IMR-90 (cell line): ENCODE measurements around the gene DPYSL5. TPM values are rescaled to one million over a fixed set of nuclear protein-coding genes. Genes with fewer than 3 reads are reported as not detected.

ENCODE experiments used
- ATAC-seq: fragments of 200-7000 bp; cut with Tn5 transposase; 2 replicates; pipeline ENCODE4 v1.9.1; 2020; ENCODE audit warnings: low read depth, mild to moderate bottlenecking, moderate library complexity
- BruUV-seq: library from RNA; stranded (reverse); fragments of 400-500 nt; replicated peaks from 2 replicates; lab custom pipeline; 2021; lab: Mats Ljungman, UMichigan
- CTCF ChIA-PET: fragments of 300-600 bp; formaldehyde crosslinking; extraction: SDS; loops from one replicate; lab custom pipeline; 2021; ENCODE audit warnings: antibody characterized with exemption; lab: Yijun Ruan, JAX
- POLR2A ChIA-PET: fragments of 300-600 bp; sonication (Branson Sonifier 250); formaldehyde crosslinking; loops from one replicate; lab custom pipeline; 2022; ENCODE audit warnings: antibody characterized with exemption; ENCODE audit not compliant: unreplicated experiment; lab: Charles Lee
- DNase-seq: peaks from one replicate; pipeline ENCODE4 v3.0.0; 2013
- H2AFZ ChIP-seq: replicated peaks from 2 replicates; pipeline ENCODE3; 2013; ENCODE audit warnings: low read length, mild to moderate bottlenecking; ENCODE audit not compliant: poor library complexity
- H2AK5ac ChIP-seq: 2 replicates; pipeline ENCODE4 v1.6.1; 2013; ENCODE audit warnings: low read depth, low read length, inconsistent platforms
- H2AK9ac ChIP-seq: replicated peaks from 2 replicates; pipeline ENCODE3; 2013; ENCODE audit warnings: mild to moderate bottlenecking, low read depth, low read length, moderate library complexity; ENCODE audit not compliant: poor library complexity
- H2BK120ac ChIP-seq: 2 replicates; pipeline ENCODE4 v1.6.1; 2013; ENCODE audit warnings: low read depth, low read length, inconsistent platforms
- H2BK15ac ChIP-seq: 3 replicates; pipeline ENCODE4 v1.6.1; 2013; ENCODE audit warnings: low read depth, low read length, inconsistent platforms
- H2BK20ac ChIP-seq: 2 replicates; pipeline ENCODE4 v1.6.1; 2013; ENCODE audit warnings: low read depth, mild to moderate bottlenecking, inconsistent platforms, low read length, moderate library complexity
- H2BK5ac ChIP-seq: 2 replicates; pipeline ENCODE4 v1.6.1; 2013; ENCODE audit warnings: mild to moderate bottlenecking, low read depth, low read length, inconsistent platforms; ENCODE audit not compliant: poor library complexity, severe bottlenecking
- H3K14ac ChIP-seq: replicated peaks from 2 replicates; pipeline ENCODE4 v1.6.1; 2013; ENCODE audit warnings: low read depth, low read length, inconsistent platforms
- H3K18ac ChIP-seq: 2 replicates; pipeline ENCODE4 v1.6.1; 2013; ENCODE audit warnings: low read depth, low read length, control low read depth
- H3K23ac ChIP-seq: 2 replicates; pipeline ENCODE4 v1.6.1; 2013; ENCODE audit warnings: low read depth, low read length, inconsistent platforms
- H3K27ac ChIP-seq: 2 replicates; pipeline ENCODE4 v1.5.1; 2013; ENCODE audit warnings: mild to moderate bottlenecking, control low read depth, low read length; ENCODE audit not compliant: insufficient read depth
- H3K27me3 ChIP-seq: 2 replicates; pipeline ENCODE4 v1.6.1; 2013; ENCODE audit warnings: low read length; ENCODE audit not compliant: control insufficient read depth, insufficient read depth
- H3K36me3 ChIP-seq: 2 replicates; pipeline ENCODE4 v1.6.1; 2013; ENCODE audit warnings: low read length, mixed read lengths; ENCODE audit not compliant: control insufficient read depth, insufficient read depth
- H3K4ac ChIP-seq: 2 replicates; pipeline ENCODE4 v1.6.1; 2013; ENCODE audit warnings: low read depth, low read length, inconsistent platforms
- H3K4me1 ChIP-seq: 2 replicates; pipeline ENCODE4 v1.6.1; 2013; ENCODE audit warnings: low read length, mixed read lengths; ENCODE audit not compliant: control insufficient read depth, insufficient read depth
- H3K4me2 ChIP-seq: 2 replicates; pipeline ENCODE4 v1.6.1; 2013; ENCODE audit warnings: low read depth, mild to moderate bottlenecking, control low read depth, low read length, moderate library complexity
- H3K4me3 ChIP-seq: 2 replicates; pipeline ENCODE4 v1.5.1; 2013; ENCODE audit warnings: low read depth, mild to moderate bottlenecking, control low read depth, low read length, moderate library complexity; ENCODE audit not compliant: insufficient read depth
- H3K56ac ChIP-seq: 2 replicates; pipeline ENCODE4 v1.6.1; 2013; ENCODE audit warnings: low read length, inconsistent platforms; ENCODE audit not compliant: insufficient read depth; ENCODE audit errors: extremely low read depth
- H3K79me1 ChIP-seq, 2 experiments: 2 replicates each; pipeline ENCODE4 v1.6.1; 2013; ENCODE audit warnings: low read length in 2 of 2, inconsistent platforms in 1 of 2, low read depth in 1 of 2
- H3K9ac ChIP-seq: 2 replicates; pipeline ENCODE4 v1.6.1; 2013; ENCODE audit warnings: low read depth, low read length, control low read depth
- H3K9me1 ChIP-seq: 2 replicates; pipeline ENCODE4 v1.6.1; 2013; ENCODE audit warnings: low read length, inconsistent platforms; ENCODE audit not compliant: insufficient read depth
- H3K9me3 ChIP-seq: 2 replicates; pipeline ENCODE4 v1.6.1; 2013; ENCODE audit warnings: low read length; ENCODE audit not compliant: control insufficient read depth, insufficient read depth
- H4K20me1 ChIP-seq: 2 replicates; pipeline ENCODE4 v1.6.1; 2013; ENCODE audit warnings: low read length, inconsistent platforms; ENCODE audit not compliant: insufficient read depth
- H4K5ac ChIP-seq: 2 replicates; pipeline ENCODE4 v1.6.1; 2013; ENCODE audit warnings: mild to moderate bottlenecking, low read depth, low read length, control low read depth
- H4K8ac ChIP-seq, 2 experiments: 2 replicates each; pipeline ENCODE4 v1.6.1; 2013; ENCODE audit warnings: low read depth in 2 of 2, low read length in 2 of 2, control low read depth in 1 of 2, inconsistent platforms in 1 of 2
- H4K91ac ChIP-seq: 2 replicates; pipeline ENCODE4 v1.6.1; 2013; ENCODE audit warnings: low read depth, low read length, inconsistent platforms; ENCODE audit not compliant: insufficient read depth
- BHLHE40 ChIP-seq: fragments of 150-350 bp; IDR thresholded peaks from 2 replicates; pipeline ENCODE4 v1.6.1; 2016; ENCODE audit warnings: mild to moderate bottlenecking, low read depth, low read length
- CEBPB ChIP-seq: IDR thresholded peaks from 2 replicates; pipeline ENCODE4 v1.6.1; 2012; ENCODE audit warnings: low read depth, low read length, improper control_type of control experiment
- CHD1 ChIP-seq: IDR thresholded peaks from 2 replicates; pipeline ENCODE4 v1.6.1; 2012; ENCODE audit warnings: low read depth, low read length, improper control_type of control experiment
- ELK1 ChIP-seq: fragments of 150-350 bp; IDR thresholded peaks from 2 replicates; pipeline ENCODE4 v1.6.1; 2016; ENCODE audit warnings: low read depth, mild to moderate bottlenecking, low read length, moderate library complexity, borderline replicate concordance
- FOS ChIP-seq: fragments of 150-350 bp; IDR thresholded peaks from 2 replicates; pipeline ENCODE4 v1.6.1; 2016; ENCODE audit warnings: low read depth, low read length
- MAFK ChIP-seq: IDR thresholded peaks from 2 replicates; pipeline ENCODE4 v1.6.1; 2012; ENCODE audit warnings: low read depth, low read length, improper control_type of control experiment
- MAZ ChIP-seq: IDR thresholded peaks from 2 replicates; pipeline ENCODE4 v1.6.1; 2012; ENCODE audit warnings: low read depth, mild to moderate bottlenecking, low read length, improper control_type of control experiment, moderate library complexity, borderline replicate concordance
- MXI1 ChIP-seq: IDR thresholded peaks from 2 replicates; pipeline ENCODE4 v1.6.1; 2012; ENCODE audit warnings: low read depth, mild to moderate bottlenecking, low read length, moderate library complexity, borderline replicate concordance
- NFE2L2 ChIP-seq: fragments of 150-350 bp; IDR thresholded peaks from 2 replicates; pipeline ENCODE4 v1.6.1; 2016; ENCODE audit warnings: low read depth, mild to moderate bottlenecking, low read length
- POLR2A ChIP-seq: IDR thresholded peaks from 2 replicates; pipeline ENCODE4 v1.6.1; 2012; ENCODE audit warnings: mild to moderate bottlenecking, low read depth, low read length
- RAD21 ChIP-seq: IDR thresholded peaks from 2 replicates; pipeline ENCODE4 v1.6.1; 2012; ENCODE audit warnings: low read length, improper control_type of control experiment
- RCOR1 ChIP-seq: IDR thresholded peaks from 2 replicates; pipeline ENCODE4 v1.6.1; 2012; ENCODE audit warnings: mild to moderate bottlenecking, low read length, improper control_type of control experiment; ENCODE audit not compliant: insufficient replicate concordance
- RFX5 ChIP-seq: IDR thresholded peaks from 2 replicates; pipeline ENCODE4 v1.8.0; 2012; ENCODE audit warnings: low read depth, mild to moderate bottlenecking, low read length, moderate library complexity
- SMC3 ChIP-seq: fragments of 150-350 bp; IDR thresholded peaks from 2 replicates; pipeline ENCODE4 v1.6.1; 2016; ENCODE audit warnings: low read depth, mild to moderate bottlenecking, antibody characterized with exemption, low read length, moderate library complexity
- USF2 ChIP-seq: fragments of 150-350 bp; IDR thresholded peaks from 2 replicates; pipeline ENCODE4 v1.6.1; 2017; ENCODE audit warnings: mild to moderate bottlenecking, antibody characterized with exemption, low read length, low read depth
- WGBS, 2 experiments: methylation state at CpG; one replicate each; pipeline versions ENCODE4 v1.1.5 to v1.1.7; 2013; ENCODE audit warnings: missing lambda C conversion rate in 2 of 2; ENCODE audit not compliant: insufficient read length in 1 of 2; ENCODE audit errors: extremely low coverage in 2 of 2; 5-methylcytosine and 5-hydroxymethylcytosine counted together
- dilution Hi-C: fragments of 300-500 bp; cut with HindIII; formaldehyde crosslinking; loops from one replicate; pipeline ENCODE4 v1.14.3; 2018; ENCODE audit warnings: low sequenced_read_pairs; ENCODE audit not compliant: unreplicated experiment
- in situ Hi-C: fragments of 300-500 bp; cut with MboI; formaldehyde crosslinking; loops from 3 replicates; pipeline ENCODE4 v1.14.3; 2019; ENCODE audit warnings: low sequenced_read_pairs, inconsistent platforms, mixed read lengths
- intact Hi-C: fragments of 100-400 bp; cut with micrococcal nuclease; formaldehyde crosslinking; loops from 2 replicates; pipeline ENCODE4 v1.10.0; 2022
- polyA plus RNA-seq, 3 experiments: library from polyadenylated mRNA; depleted of rRNA; stranded (reverse); fragments of >200 nt; gene quantifications; 2 replicates each; pipeline ENCODE4 v1.2.3, GENCODE V29; 2012; ENCODE audit warnings: low replicate concordance in 1 of 3
- total RNA-seq: library from RNA; depleted of rRNA; stranded (reverse); fragments of >200 nt; gene quantifications from 2 replicates; pipeline ENCODE4 v1.2.3, GENCODE V29; 2012
- TF ChIP-seq, protein P1 (sequence below): conservative IDR thresholded peaks from 2 replicates; pipeline ENCODE4 v1.5.1; 2012; ENCODE audit warnings: mild to moderate bottlenecking, low read depth, low read length, improper control_type of control experiment

The DPYSL5 gene
- total and polyA plus RNA-seq, 2 of the 4 experiments (the other 2 are of a cell fraction), result not detected

DNA sequence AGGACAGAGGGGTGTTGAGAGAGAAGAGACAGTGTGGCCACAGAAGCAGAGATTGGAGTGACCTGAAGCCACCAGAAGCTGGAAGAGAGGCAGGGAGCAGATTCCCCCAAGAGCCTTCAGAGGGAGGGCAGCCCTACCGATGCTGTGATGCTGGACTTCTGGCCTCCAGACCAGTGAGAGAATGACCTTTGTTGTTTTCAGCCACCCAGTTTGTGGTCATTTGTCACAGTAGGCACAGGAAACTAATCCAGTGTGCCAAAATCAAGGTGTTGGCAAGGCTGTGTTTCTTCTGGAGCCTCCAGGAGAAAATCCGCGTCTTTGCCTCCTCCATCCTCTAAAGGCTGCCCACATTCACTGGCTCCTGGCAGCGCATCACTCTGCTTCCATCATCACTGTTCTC is 137.9 kb downstream of the DPYSL5 start:
- WGBS, 2 experiments, result 70% methylated on average over 1 of the region's 4 CpGs; no CpG with 5 or more reads in 1 of the 2 experiments
- no peak overlapping the region for H3K4me2 ChIP-seq
- POLR2A ChIA-PET, result no interaction called here
- peaks cover 0 to 4% of the 10 kb centered on the region in 2 experiments; a peak in 1 of 4 replicates for H3K79me1 ChIP-seq
- H3K36me3 ChIP-seq, result no peaks in the 10 kb centered on the region
- H3K4ac ChIP-seq, result no peak overlapping the region
- H3K56ac ChIP-seq, result no peak overlapping the region
- CTCF ChIA-PET, result no interaction called here
- peaks cover 14% of the 10 kb centered on the region; the same call in 1 of the 2 replicates for H4K20me1 ChIP-seq
- H2AFZ ChIP-seq, result no peak overlapping the region
- no peak overlapping the region for H2BK20ac ChIP-seq
- no peak for TF ChIP-seq POLR2A
- TF ChIP-seq USF2, result no peak
- TF ChIP-seq, protein P1, sequence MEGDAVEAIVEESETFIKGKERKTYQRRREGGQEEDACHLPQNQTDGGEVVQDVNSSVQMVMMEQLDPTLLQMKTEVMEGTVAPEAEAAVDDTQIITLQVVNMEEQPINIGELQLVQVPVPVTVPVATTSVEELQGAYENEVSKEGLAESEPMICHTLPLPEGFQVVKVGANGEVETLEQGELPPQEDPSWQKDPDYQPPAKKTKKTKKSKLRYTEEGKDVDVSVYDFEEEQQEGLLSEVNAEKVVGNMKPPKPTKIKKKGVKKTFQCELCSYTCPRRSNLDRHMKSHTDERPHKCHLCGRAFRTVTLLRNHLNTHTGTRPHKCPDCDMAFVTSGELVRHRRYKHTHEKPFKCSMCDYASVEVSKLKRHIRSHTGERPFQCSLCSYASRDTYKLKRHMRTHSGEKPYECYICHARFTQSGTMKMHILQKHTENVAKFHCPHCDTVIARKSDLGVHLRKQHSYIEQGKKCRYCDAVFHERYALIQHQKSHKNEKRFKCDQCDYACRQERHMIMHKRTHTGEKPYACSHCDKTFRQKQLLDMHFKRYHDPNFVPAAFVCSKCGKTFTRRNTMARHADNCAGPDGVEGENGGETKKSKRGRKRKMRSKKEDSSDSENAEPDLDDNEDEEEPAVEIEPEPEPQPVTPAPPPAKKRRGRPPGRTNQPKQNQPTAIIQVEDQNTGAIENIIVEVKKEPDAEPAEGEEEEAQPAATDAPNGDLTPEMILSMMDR, result no peak
- no peak for TF ChIP-seq CEBPB
- no peak for TF ChIP-seq MAZ
- TF ChIP-seq RCOR1, result no peak
- TF ChIP-seq ELK1, result no peak
- TF ChIP-seq CHD1, result no peak
- no peak for TF ChIP-seq MXI1
- no peak for TF ChIP-seq NFE2L2
- no peak for TF ChIP-seq FOS
- TF ChIP-seq RFX5, result no peak
- TF ChIP-seq SMC3, result no peak
- no peak for TF ChIP-seq BHLHE40
- no peak for TF ChIP-seq MAFK
- no peak for TF ChIP-seq RAD21
- H3K9ac ChIP-seq, result no peak overlapping the region
- peaks cover 2% of the 10 kb centered on the region; the same call in 1 of the 2 replicates for H3K9me1 ChIP-seq
- peaks cover 4% of the 10 kb centered on the region; the same call in 1 of the 2 replicates for H3K4me1 ChIP-seq
- H3K27ac ChIP-seq, result no peak overlapping the region
- no peaks in the 10 kb centered on the region; the same call in 1 of the 2 replicates for H3K27me3 ChIP-seq
- ATAC-seq (no peak), DNase-seq (no peak)
- H2AK5ac ChIP-seq, result no peak overlapping the region
- no peak overlapping the region for H3K23ac ChIP-seq
- H2BK15ac ChIP-seq, result no peak overlapping the region
- H2AK9ac ChIP-seq, result no peak overlapping the region
- no TSS peak for BruUV-seq
- H3K18ac ChIP-seq, result no peak overlapping the region
- no peak overlapping the region for H2BK5ac ChIP-seq
- H4K91ac ChIP-seq, result no peak overlapping the region
- intact Hi-C loops, result no loop called here
- H3K14ac ChIP-seq, result no peak overlapping the region
- H4K5ac ChIP-seq, result no peak overlapping the region
- H3K9me3 ChIP-seq, result no peaks in the 10 kb centered on the region
- H4K8ac ChIP-seq, result no peak overlapping the region
- in situ Hi-C loops, result no loop called here
- H2BK120ac ChIP-seq, result no peak overlapping the region
- no peak overlapping the region for H3K4me3 ChIP-seq
- dilution Hi-C loops, result no loop called here
